ENCODE data around the gene TMEM59L. TPM values are rescaled to one million over a fixed set of nuclear protein-coding genes. Genes with fewer than 3 reads are reported as not detected.

The TMEM59L gene
- total and polyA plus RNA-seq, 2 of the 13 experiments (the other 11 are each of a cell fraction or from before 2014, with no cell fraction given), result 0.97 to 5.5 TPM

- TF ChIP-seq ZNF512B (CRISPR knock-in tag; IDR thresholded peaks at IDR 0.05; ENCODE audit: borderline replicate concordance) (0 out of 2 replicates have a peak, but pooled peaks have one; percentile 26), PBX2 (CRISPR knock-in tag; IDR thresholded peaks at IDR 0.05) (no peak), ERF (CRISPR knock-in tag; IDR thresholded peaks at IDR 0.05) (peak; percentile 89), CEBPZ (IDR thresholded peaks at IDR 0.05; ENCODE audit: low read length) (no peak), ZNF562 (CRISPR knock-in tag; IDR thresholded peaks at IDR 0.05; ENCODE audit: borderline replicate concordance) (no peak), KAT7 (CRISPR knock-in tag; IDR thresholded peaks at IDR 0.05; ENCODE audit: borderline replicate concordance) (peak; percentile 96; the same call in 1 of the 2 replicates), DRAP1 (CRISPR knock-in tag; IDR thresholded peaks at IDR 0.05) (peak; percentile 65), FOXP4 (CRISPR knock-in tag; IDR thresholded peaks at IDR 0.05) (peak; percentile 45), REST (IDR thresholded peaks at IDR 0.05; ENCODE audit: borderline replicate concordance in 1 of 2, low read depth in 1 of 2, low read length in 2 of 2) (0 out of 4 replicates have a peak, but pooled peaks of 1 of the 2 experiments have one; percentile 38), ZNF780A (CRISPR knock-in tag; IDR thresholded peaks at IDR 0.05) (no peak), ZNF850 (CRISPR knock-in tag; conservative IDR thresholded peaks at IDR 0.05) (0 out of 2 replicates have a peak, but pooled peaks have one; percentile 56), ZNF775 (CRISPR knock-in tag; IDR thresholded peaks at IDR 0.05; ENCODE audit: borderline replicate concordance) (peak; percentile 65; the same call in 1 of the 2 replicates), ZNF501 (CRISPR knock-in tag; IDR thresholded peaks at IDR 0.05) (peak; percentile 78)
Observed at GRCh38 chr19:18588611-18589379, 23.9 kb upstream of the TMEM59L start, which contains the start of gene REX1BD (continued).
